GM21619 (cell line): ENCODE measurements around the gene TCAF1.
"Not testable (repeated sequence)": the region's sequence is repeated elsewhere in the genome, so short reads cannot be mapped to it uniquely, and the experiment has no call there.

Experiments used
- ATAC-seq: cut with Tn5 transposase; IDR thresholded peaks from one replicate; pipeline ENCODE4 v1.9.1; 2021; ENCODE audit not compliant: unreplicated experiment

Gene TCAF1

DNA sequence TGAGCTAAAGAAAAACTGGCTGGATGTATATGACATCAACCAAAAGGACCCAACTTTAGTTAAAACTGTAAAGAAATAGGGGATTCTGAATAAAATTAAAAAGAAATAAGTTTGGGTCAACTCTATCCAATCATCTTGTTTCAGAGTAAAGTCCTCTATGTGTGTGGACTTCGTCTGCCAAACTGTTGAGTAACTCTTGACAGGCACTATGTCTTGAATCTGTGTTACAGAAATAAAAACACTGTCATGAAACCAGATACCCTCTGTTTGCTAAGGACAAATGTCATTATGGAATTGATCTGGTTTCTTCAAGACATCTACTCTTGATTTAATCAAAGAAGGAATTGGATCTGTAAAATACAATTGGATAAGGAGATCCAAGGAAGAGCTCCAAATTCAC, 46.5 kb downstream of the TCAF1 start:
- not testable (repeated sequence) for ATAC-seq

DNA sequence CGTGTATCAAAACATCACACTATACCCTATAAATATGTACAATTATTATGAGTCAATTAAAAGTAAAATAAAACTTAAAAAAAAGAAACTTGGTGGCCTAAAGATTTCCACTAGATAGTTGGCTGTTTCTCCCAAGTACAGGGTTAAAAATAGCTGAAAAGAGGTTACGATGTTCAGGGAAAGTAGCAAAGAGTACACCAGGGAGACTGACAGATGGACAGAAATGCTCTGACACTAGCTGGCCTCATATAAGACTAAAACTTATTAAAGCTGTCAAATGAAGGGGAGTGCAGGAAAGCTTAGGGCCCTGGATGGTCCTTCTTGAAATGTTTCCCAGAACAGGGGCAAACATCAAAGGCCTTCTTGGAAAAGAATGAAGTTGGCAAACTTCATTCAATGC, 51.3 kb downstream of the TCAF1 start:
- no peak for ATAC-seq

DNA sequence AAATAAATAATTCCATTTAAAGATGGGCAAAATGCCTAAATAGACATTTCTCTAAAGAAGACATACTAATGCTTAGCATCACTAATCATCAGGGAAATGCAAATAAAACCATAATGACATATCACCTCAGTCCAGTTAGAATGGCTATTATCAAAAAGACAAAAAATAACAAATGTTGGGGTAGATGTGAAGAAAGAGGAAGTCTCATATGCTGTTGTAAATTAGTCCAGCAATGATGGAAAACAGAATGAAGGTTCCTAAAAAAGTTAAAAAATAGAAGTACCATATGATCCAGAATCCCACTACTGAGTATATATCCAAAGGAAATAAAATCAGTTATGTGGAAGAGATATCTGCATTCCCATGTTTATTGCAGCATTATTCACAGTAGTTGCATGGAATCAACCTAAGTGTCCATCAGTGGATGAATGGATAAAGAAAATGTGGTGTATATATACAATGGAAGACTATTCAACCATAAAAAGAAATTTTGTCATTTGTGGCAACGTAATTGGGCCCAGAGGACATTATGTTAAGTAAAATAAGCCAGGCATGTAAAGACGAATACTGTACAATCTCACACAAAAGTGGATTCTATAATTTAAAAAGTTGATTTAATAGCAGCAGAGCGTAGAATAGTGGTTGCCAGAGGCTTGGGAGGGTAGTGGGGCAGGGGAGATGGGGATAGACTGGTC, 52.0 kb downstream of the TCAF1 start:
- no peak for ATAC-seq

DNA sequence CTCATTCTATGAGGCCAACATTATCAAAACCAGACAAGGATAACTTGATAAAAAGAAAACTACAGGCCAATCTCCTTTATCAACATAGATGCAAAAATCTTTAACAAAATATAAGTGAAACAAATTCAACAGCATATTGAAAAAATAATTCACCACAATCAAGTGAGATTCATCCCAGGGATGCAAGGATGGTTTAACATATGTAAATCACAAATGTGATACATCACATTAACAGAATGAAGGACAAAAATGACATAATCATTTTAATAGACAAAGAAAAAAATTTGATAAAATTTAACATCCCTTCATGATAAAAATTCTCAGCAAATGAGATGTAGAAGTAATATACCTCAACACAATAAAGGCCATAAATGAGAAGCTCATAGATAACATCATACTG, 53.8 kb downstream of the TCAF1 start:
- no peak for ATAC-seq

DNA sequence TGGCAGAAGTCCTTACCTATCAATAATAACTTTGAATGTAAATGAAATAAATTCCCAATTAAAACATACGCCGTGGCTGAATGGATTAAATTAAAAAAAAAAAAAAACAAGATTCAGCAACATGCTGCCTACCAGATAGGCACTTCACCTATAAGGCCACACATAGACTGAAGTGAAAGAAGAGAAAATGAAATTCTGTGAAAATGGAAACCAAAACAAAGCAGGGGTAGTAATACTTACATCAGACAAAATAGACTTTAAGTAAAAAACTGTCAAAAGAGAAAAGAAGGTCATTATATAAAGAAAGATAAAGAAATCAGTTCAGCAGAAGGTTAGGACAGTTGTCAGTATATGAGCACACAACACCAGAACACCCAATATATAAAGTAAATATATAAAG, 55.3 kb downstream of the TCAF1 start:
- ATAC-seq = no peak

DNA sequence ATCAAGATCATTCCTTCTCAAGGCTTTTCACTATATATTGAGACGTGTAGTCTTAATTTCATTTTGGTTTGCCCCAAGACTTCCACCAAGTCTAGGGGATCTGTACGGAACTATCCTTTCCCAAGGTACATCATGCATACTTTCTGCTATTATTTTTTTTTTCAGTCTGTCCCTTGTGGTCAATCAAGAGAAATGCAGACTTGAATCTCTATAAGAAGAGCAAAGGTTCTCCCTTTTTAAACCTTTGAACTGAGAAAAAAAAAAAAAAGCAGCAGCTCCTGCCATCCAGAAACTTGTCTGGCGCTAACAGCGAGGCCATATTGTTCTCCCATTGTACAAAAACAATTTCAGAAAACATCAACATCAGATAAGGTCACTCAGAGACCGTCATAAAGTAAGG, 60.3 kb downstream of the TCAF1 start:
- not testable (repeated sequence) for ATAC-seq

DNA sequence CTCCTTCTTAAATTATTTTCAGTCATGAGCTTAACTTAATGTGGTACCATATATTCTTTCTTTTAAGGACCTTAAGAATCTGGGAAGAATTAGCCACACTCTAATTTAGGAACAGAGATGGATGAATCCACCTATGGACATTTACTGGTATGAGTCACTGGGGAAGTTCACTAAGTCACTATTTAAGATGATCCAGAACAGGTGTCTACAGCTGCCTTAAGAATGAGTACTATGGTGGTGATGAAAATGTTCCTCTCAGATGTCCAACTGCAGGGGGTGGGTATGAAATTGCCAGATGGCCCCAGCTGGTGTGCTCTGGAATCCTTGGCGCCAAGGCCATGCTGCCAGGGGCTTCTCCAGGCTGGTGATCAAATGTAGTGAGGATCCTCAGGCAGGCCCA, 61.9 kb downstream of the TCAF1 start:
- ATAC-seq = not testable (repeated sequence)

DNA sequence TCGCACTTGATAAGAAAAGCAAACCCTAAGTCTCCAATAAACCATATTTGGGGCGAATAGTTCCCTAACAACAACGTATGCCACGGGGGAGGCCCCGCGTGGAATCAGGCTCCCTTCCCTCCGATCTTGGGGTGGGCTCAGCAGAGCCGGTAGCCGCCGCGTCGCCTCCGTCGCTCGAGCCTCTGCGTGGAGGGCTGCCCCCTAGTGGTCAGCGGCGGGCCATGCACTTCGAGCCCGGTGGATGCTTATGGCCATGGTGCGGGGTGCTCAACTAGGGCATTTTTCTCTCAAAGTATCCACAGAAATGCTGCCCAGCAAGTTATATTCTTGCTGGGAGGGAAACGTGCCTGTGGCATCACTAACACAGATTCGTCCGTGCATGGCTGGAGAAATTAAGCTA, 64.8 kb downstream of the TCAF1 start:
- peak; percentile 53 for ATAC-seq

DNA sequence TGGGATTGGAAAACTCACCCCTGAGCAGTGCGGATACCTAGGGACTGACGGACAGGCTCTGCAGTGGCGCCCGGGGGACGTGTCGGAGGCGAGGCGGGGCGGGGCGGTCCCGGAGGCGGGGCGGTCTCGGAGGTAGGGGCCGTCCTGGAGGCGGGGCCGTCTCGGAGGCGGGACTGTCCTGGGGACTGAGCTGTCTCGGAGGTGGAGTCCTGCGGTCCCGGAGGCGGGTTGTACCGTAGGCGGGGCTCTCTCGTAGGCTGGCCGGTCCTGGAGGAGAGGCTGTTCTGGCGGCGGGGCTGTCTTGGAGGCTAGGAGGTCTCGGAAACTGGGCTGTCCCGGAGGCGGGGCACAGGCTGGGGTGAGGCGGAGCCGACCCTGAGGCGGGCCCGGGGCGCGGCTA, 65.4 kb downstream of the TCAF1 start:
- ATAC-seq = peak; percentile 74

DNA sequence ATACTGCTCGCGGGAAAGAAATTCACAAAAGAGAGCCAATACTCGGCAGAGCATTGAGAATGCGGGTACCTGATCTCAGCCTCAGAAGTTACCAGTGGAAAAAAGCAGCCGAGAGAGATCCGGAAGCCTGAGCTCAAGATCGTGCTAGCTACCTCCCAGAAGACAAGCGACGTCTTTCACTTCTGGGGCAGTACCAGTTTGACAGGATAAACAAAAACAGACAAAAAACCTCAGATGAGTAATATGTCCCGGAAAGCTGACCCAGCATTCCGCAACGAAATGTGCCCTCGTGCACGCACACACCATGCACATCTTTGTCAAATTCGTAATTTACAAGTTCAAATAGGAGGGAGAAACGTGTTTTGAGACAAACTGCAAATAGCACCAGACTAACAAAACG, 65.9 kb downstream of the TCAF1 start:
- ATAC-seq = peak; percentile 36

DNA sequence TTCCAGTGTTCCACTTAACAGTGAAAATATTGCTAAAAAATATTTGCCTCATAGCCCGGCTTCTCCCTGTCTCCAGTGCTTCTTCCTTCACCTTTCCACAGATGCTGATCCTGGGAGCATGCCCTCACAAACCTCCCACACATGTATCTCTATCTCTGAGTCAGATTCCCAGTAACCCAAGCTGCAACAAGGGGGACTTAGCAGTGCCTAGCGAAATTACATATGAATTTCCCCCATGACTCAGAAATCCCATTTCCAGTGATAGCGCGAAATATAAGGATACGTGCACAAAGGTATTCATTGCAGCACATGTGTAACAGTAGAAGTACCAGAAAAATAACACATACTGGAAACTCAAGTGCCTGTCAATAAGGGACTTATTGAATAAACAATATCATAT, 75.4 kb downstream of the TCAF1 start:
- not testable (repeated sequence) for ATAC-seq

DNA sequence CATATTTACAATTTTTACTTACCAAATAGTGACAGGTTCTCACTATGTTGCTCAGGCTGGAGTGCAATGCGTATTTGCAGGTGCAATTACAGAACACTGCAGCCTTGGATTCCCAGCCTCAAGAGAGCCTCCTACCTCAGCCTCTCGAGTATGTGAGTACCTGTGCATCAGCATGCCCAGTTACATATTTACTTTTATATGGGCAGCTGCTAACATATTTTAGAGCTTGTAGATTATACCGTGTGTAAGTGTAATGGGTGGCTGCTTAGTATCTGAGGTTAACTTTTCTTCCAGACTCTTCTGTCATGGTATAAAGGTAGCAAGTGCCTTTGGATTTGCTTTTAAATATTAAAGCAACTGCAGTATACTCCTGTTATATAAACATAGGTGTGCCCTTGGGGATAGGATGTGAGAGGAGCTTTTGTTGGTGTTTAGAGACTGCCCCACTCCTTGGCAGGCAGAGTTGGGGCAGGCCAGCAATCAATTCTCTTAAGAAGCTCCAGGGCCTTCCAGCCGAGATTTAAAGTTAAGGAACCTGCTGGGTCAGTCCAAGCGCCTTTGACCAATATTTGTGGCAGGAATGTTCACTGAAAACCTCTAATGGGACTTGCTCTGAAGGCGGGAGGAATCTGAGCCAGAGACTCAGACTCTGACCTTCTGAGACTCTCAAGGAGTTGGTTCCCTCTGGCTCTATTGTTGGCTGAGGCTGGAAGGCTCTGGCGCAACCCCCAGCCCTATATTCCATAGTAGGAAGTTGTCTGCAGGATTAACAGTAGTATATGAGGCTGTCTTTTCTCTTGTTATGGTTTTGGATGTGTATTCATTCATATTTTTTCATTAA, 77.5 kb downstream of the TCAF1 start:
- ATAC-seq = not testable (repeated sequence)

DNA sequence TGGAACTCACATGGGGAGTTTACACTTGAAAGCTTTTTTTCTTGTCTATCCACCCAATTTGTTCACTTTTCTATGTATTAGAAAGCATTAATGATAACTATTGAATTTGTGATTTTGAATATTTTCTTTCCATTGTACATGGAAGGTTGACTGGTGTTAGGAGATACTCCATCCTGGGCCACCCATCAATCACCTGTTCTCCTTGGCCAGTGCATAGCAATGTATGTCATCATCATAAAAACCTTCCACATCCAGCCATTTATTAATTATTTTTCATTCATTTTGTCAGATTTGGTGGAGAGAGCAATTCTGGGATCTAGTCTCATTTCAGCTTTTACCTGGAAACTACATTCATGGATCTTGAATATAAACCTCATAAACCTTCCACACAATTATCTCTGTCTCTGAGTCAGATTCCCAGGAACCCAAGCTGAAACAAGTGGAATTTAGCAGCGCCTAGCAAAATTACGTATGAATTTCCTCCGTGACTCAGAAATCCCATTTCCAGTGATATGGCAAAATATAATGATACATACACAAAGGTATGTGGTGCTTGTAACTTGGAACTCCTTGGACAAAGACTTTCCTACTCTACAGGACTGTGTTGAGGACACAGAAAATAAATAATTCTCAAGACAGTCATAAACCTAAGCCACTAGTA, 78.2 kb downstream of the TCAF1 start:
- ATAC-seq = not testable (repeated sequence)

DNA sequence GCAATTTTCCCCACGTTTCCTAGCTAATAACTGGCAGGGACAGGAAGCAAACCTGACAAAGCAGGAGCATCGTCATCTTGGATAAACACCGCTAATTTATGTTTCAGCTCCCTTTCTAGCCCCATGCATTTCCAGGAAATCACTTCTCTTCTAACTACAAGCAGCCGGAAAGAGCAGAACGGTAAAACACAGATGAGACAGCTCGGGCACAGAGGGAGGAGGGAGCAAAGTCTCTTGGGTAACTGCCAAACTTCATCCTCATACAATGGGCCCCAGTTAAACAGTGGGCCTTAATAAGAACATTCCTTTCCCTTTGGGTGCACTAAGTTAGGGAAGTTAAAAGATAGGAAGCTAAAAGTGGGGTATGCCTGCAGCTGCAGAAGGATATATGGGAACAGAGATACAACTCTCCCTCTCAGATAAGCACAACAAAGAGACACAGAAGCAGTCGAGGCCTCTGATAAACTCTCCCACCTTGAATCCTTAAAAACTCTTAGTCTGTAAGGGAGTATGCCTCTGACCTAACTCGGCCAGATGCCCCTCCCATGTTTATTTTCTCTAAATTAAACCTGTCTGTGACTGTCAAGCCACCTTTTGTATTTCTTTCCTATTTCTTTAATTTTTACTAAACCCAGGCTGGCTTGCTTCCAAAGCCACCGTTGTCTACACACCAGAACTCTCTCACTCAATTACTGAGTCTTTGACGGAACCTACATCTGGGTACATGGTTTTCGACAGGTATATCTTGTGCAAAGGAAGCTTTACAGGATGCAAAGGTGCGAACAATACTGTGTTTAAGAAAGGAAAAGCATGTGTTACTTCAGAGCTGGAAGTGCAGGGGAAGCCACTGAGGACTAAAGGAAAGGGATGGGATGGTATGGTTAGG, 80.3 kb downstream of the TCAF1 start:
- not testable (repeated sequence) for ATAC-seq

DNA sequence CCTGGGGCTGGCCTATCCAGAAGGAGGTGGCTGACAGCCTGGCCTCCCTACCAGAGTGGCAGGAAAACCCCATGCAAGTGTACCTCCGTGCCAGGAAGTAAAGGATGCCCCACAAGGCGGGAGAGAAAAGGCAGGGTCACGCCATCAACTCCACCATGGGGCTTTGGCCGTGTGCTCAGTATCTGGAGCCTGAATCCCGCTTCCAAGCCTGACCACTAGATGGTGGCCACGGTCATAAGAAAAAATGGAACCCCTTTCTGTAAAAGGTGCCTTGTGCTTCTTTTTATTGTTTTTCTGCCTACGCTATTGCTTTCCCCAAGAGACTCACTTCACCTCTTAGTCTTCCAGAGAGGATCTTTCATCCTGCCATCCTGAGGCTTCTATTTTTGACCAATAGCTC, 84.1 kb downstream of the TCAF1 start:
- peak; percentile 66 for ATAC-seq

DNA sequence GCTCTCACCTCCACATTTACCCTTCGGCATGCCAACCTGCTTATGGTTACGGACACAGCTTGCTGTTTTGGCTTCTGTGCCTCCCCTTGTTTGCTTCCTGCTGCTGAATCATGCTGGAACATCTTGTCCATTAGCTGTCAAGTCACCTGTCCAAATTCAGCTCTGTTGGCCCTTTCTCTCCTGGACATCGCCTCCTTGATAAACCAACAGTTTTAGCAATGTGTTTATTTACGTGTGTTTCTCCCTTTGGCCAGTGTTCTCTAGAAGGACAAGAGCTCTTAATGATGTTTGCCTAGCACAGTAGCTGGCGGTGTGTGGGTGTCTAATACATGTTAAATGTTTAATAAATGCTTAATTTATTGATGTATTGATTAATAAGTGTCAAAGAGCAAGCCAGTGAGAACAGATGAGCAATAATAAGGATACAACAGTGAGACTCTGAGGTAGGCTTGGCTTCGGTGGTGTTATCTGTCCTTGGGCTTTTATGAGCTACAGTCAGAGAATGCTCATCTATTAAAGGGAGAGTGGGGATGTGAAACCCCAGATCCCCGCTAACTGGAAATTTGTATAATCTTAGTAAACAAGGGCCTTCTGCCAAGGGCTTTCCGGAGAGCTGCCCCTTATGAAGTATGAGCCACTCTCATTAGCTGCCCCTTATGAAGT, 85.4 kb downstream of the TCAF1 start:
- ATAC-seq = not testable (repeated sequence)

DNA sequence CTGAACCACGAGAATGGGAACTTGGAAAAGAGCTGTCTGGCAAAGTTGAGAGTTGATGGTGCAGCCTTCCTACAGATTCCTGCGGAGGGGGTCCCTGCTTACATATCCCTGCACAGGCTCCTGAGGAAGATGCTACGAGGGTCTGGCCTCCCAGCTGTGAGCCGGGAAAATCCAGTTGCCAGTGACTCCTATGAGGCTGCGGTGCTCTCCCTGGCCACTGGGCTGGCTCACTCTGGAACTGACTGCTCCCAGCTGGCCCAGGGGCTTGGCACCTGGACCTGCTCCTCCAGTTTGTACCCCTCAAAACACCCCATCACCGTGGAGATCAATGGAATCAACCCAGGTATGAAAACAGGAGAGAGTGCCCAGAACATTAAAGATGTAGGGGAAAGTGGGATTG, 91.3 kb downstream of the TCAF1 start:
- not testable (repeated sequence) for ATAC-seq

DNA sequence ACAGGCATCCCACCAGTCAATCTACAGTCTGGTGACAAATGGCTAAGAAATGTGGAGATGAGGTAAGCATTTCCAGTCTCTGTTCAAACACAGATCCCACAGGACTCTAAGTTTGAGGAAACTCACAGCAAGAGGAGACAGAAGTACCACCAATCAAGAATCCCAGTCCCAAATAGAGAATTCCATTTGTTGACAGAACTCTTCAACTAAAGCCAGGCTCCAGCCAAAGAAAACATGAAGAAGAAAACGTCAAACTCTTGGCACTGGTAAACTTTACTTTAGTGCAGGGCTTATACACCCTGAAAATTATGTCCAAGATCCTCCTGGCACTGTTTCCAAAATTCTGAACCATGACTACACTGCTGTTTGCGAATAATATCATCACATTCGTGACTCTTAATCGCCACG, 95.3 kb downstream of the TCAF1 start:
- ATAC-seq = not testable (repeated sequence)
